ENCODE data around the gene PNPT1. TPM values are rescaled to one million over a fixed set of nuclear protein-coding genes. Genes with fewer than 3 reads are reported as not detected.

Gene PNPT1
- total RNA-seq, 1 donor from 2014 or later: 27.5 TPM

GRCh38 chr2:55627915-55628314, 65.7 kb downstream of the PNPT1 start:
- H3K9me3 Mint-ChIP-seq (ENCODE audit: low read depth): no peaks in the 10 kb centered on the region
- TF ChIP-seq CTCF (IDR thresholded peaks at IDR 0.05; ENCODE audit: unreplicated experiment): no peak
- no peak overlapping the region for H3K4me3 Mint-ChIP-seq (ENCODE audit: low read depth)
- H3K27me3 Mint-ChIP-seq: no peaks in the 10 kb centered on the region
- H3K4me1 Mint-ChIP-seq (ENCODE audit: low read depth): peaks cover 4% of the 10 kb centered on the region
- DNase-seq (ENCODE audit: low spot score, unreplicated experiment): no peak
- H3K27ac Mint-ChIP-seq: no peak overlapping the region
- peaks cover 3% of the 10 kb centered on the region for H3K36me3 Mint-ChIP-seq (ENCODE audit: insufficient read depth)

DNA sequence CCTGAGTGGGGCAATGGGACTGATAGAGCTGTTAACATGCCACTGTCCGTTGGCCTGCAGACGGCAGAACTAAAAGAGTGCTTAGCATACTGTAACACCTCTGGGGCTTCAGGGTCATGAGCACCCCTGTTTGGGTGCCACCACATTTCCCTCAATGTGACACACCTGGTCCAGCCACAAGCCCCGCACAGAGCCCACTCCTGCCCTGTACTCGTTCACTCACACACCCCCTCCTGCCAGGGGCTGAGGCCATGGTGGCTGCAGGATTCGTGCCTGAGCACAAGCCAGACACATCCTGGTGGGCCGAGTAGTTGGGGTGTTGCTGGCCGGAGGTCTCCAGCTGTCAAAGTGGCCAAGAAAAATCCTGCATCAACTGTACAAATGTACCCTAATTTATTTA, 71.8 kb downstream of the PNPT1 start:
- H3K9me3 Mint-ChIP-seq (ENCODE audit: low read depth): no peaks in the 10 kb centered on the region
- H3K36me3 Mint-ChIP-seq (ENCODE audit: insufficient read depth): no peaks in the 10 kb centered on the region
- H3K4me3 Mint-ChIP-seq (ENCODE audit: low read depth): no peak overlapping the region
- no peaks in the 10 kb centered on the region for H3K27me3 Mint-ChIP-seq
- no peak overlapping the region for H3K27ac Mint-ChIP-seq
- H3K4me1 Mint-ChIP-seq (ENCODE audit: low read depth): peaks cover 11% of the 10 kb centered on the region
- no peak for TF ChIP-seq CTCF (IDR thresholded peaks at IDR 0.05; ENCODE audit: unreplicated experiment)
- DNase-seq (ENCODE audit: low spot score, unreplicated experiment): no peak

DNA sequence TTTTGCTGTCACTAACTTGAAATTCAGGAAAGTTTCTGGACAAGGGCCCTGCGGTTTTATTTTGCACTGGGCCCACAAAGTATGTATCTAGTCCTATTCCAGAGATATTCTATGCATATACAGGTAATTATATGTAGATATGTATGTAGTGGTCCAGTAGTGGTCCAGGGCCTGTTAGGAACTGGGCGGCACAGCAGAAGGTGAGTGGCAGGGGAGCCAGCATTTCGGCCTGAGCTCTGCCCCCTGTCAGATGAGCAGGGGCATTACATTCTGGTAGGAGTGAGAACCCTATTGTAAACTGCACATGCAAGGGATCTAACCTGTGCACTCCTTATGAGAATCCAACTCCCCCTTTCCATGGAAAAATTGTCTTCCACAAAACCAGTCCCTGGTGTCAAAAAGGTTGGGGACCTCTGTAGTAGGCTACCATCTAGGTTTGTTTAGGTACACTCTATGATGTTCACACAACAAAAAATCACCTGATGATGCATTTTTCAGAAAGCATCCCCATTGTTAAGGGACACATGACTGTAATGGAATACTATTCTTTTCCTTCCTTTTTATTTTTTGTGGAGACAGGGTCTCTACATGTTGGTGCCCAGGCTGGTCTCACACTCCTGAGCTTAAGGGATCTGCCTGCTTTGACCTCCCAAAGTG, 73.4 kb downstream of the PNPT1 start:
- DNase-seq (ENCODE audit: low spot score, unreplicated experiment): no peak
- Mint-ChIP-seq H3K27me3 (no peaks in the 10 kb centered on the region), H3K9me3 (ENCODE audit: low read depth) (no peaks in the 10 kb centered on the region), H3K27ac (no peak overlapping the region), H3K36me3 (ENCODE audit: insufficient read depth) (peaks cover 3% of the 10 kb centered on the region), H3K4me3 (ENCODE audit: low read depth) (peak overlapping the region; percentile 49), H3K4me1 (ENCODE audit: low read depth) (peaks cover 18% of the 10 kb centered on the region)
- peak; percentile 47 for TF ChIP-seq CTCF (IDR thresholded peaks at IDR 0.05; ENCODE audit: unreplicated experiment)

GRCh38 chr2:55618275-55619055, 75.2 kb downstream of the PNPT1 start:
- Mint-ChIP-seq H3K4me1 (ENCODE audit: low read depth) (peaks cover 19% of the 10 kb centered on the region), H3K36me3 (ENCODE audit: insufficient read depth) (peaks cover 7% of the 10 kb centered on the region), H3K9me3 (ENCODE audit: low read depth) (no peaks in the 10 kb centered on the region), H3K27ac (no peak overlapping the region), H3K4me3 (ENCODE audit: low read depth) (no peak overlapping the region), H3K27me3 (no peaks in the 10 kb centered on the region)
- no peak for TF ChIP-seq CTCF (IDR thresholded peaks at IDR 0.05; ENCODE audit: unreplicated experiment)
- DNase-seq (ENCODE audit: low spot score, unreplicated experiment): no peak

- DNase-seq (ENCODE audit: low spot score, unreplicated experiment): no peak
- Mint-ChIP-seq H3K36me3 (ENCODE audit: insufficient read depth) (peaks cover 9% of the 10 kb centered on the region), H3K9me3 (ENCODE audit: low read depth) (no peaks in the 10 kb centered on the region), H3K4me3 (ENCODE audit: low read depth) (no peak overlapping the region), H3K27ac (no peak overlapping the region), H3K27me3 (no peaks in the 10 kb centered on the region), H3K4me1 (ENCODE audit: low read depth) (peaks cover 19% of the 10 kb centered on the region)
- TF ChIP-seq CTCF (IDR thresholded peaks at IDR 0.05; ENCODE audit: unreplicated experiment): no peak
Observed at GRCh38 chr2:55618025-55618274, 75.7 kb downstream of the PNPT1 start.

All from progenitor cell of endocrine pancreas (in vitro differentiated cells).